ENCODE results near the gene EMSY. TPM values are rescaled to one million over a fixed set of nuclear protein-coding genes. Genes with fewer than 3 reads are reported as not detected.

The EMSY gene
- total RNA-seq, 1 donor from 2014 or later, result 20.2 TPM

- H3K4me1 Mint-ChIP-seq (ENCODE audit: unreplicated experiment), result peaks cover 2% of the 10 kb centered on the region
- no peak for DNase-seq (ENCODE audit: low spot score)
Observed at GRCh38 chr11:76491644-76492043, 46.8 kb downstream of the EMSY start.

GRCh38 chr11:76493040-76493439 lies 48.2 kb downstream of the EMSY start:
- Mint-ChIP-seq H3K9me3 (ENCODE audit: unreplicated experiment) (no peaks in the 10 kb centered on the region), H3K4me1 (ENCODE audit: unreplicated experiment) (peaks cover 2% of the 10 kb centered on the region), H3K4me3 (ENCODE audit: unreplicated experiment) (no peak overlapping the region), H3K27ac (ENCODE audit: unreplicated experiment) (no peak overlapping the region), H3K27me3 (ENCODE audit: unreplicated experiment) (no peaks in the 10 kb centered on the region), H3K36me3 (ENCODE audit: low read depth, unreplicated experiment) (peaks cover 22% of the 10 kb centered on the region)
- TF ChIP-seq, protein P1, sequence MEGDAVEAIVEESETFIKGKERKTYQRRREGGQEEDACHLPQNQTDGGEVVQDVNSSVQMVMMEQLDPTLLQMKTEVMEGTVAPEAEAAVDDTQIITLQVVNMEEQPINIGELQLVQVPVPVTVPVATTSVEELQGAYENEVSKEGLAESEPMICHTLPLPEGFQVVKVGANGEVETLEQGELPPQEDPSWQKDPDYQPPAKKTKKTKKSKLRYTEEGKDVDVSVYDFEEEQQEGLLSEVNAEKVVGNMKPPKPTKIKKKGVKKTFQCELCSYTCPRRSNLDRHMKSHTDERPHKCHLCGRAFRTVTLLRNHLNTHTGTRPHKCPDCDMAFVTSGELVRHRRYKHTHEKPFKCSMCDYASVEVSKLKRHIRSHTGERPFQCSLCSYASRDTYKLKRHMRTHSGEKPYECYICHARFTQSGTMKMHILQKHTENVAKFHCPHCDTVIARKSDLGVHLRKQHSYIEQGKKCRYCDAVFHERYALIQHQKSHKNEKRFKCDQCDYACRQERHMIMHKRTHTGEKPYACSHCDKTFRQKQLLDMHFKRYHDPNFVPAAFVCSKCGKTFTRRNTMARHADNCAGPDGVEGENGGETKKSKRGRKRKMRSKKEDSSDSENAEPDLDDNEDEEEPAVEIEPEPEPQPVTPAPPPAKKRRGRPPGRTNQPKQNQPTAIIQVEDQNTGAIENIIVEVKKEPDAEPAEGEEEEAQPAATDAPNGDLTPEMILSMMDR (IDR thresholded peaks at IDR 0.05; ENCODE audit: unreplicated experiment), result no peak
- no peak for DNase-seq (ENCODE audit: low spot score)

More at GRCh38 chr11:76491644-76492043, 46.8 kb downstream of the EMSY start:
- no peaks in the 10 kb centered on the region for H3K9me3 Mint-ChIP-seq (ENCODE audit: unreplicated experiment)
- no peak overlapping the region for H3K27ac Mint-ChIP-seq (ENCODE audit: unreplicated experiment)
- H3K27me3 Mint-ChIP-seq (ENCODE audit: unreplicated experiment), result no peaks in the 10 kb centered on the region
- no peak overlapping the region for H3K4me3 Mint-ChIP-seq (ENCODE audit: unreplicated experiment)
- peaks cover 22% of the 10 kb centered on the region for H3K36me3 Mint-ChIP-seq (ENCODE audit: low read depth, unreplicated experiment)
- TF ChIP-seq, protein P1 (IDR thresholded peaks at IDR 0.05; ENCODE audit: unreplicated experiment), result no peak

DNA sequence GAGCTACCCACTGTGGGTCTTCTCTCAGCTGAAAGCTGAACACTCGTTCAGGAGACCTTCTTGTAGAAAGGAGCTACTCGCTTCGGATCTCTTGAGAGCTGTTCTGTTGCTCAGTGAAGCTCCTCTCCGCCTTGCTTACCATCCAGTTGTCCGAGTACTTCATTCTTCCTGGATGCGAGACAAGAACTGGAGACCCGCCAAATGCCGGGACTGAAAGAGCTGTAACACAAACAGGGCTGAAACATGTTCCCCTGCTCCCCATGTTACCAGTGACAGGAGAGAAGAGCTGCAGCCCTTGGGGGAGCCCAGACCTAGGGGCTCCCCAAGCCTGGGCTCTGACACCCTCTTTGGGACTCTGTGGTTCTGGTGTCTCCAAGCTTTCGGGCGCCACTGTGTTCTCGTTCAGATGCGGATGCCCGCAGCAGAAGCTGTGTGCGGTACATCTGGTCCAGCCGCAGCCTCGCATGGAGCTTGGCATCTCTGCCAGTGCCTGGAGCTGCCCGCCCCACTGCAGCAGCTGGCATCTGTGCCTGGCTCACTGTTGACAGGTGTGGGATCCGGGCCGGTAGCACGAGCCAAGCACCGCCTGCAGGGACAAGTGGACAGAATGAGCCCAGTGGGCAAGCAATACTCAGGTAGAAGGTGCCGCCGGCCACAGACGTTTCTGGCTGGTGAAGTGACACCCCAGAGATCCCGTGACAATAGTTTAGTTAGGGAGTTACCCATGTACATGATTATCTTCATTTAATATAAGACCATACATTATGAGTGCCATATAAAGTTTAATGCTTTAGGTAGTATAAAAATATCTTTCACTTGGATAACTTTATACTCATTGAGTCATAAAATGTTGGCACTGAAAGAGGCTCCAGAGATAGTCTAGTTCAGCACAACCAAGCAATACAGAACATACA lies 49.1 kb downstream of the EMSY start:
- Mint-ChIP-seq H3K4me3 (ENCODE audit: unreplicated experiment) (no peak overlapping the region), H3K27ac (ENCODE audit: unreplicated experiment) (no peak overlapping the region), H3K36me3 (ENCODE audit: low read depth, unreplicated experiment) (peaks cover 22% of the 10 kb centered on the region), H3K4me1 (ENCODE audit: unreplicated experiment) (peaks cover 2% of the 10 kb centered on the region), H3K27me3 (ENCODE audit: unreplicated experiment) (no peaks in the 10 kb centered on the region), H3K9me3 (ENCODE audit: unreplicated experiment) (no peaks in the 10 kb centered on the region)
- TF ChIP-seq, protein P1 (IDR thresholded peaks at IDR 0.05; ENCODE audit: unreplicated experiment), result no peak
- no peak for DNase-seq (ENCODE audit: low spot score)

DNA sequence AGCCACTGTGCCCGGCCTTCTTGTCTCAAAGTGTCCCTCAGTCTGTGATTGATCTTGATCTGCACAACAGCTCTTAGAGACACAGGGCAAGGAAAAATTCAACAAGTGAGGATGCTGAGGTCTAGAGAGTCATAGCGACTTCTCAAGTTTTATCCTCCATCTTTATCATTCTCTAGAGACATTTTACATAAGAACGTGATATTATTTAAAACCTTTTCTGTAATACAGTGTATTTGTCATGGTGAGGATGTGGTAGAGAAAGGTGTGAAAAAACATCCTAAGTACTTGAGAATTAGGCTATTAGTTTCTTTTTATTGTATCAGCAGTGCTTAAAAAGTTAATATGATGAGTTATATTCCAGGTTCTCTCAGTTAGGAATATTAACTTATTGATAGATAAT lies 50.2 kb downstream of the EMSY start:
- peaks cover 2% of the 10 kb centered on the region for H3K4me1 Mint-ChIP-seq (ENCODE audit: unreplicated experiment)
- no peaks in the 10 kb centered on the region for H3K9me3 Mint-ChIP-seq (ENCODE audit: unreplicated experiment)
- H3K36me3 Mint-ChIP-seq (ENCODE audit: low read depth, unreplicated experiment), result peaks cover 22% of the 10 kb centered on the region
- H3K27me3 Mint-ChIP-seq (ENCODE audit: unreplicated experiment), result no peaks in the 10 kb centered on the region
- DNase-seq (ENCODE audit: low spot score), result no peak
- no peak overlapping the region for H3K27ac Mint-ChIP-seq (ENCODE audit: unreplicated experiment)
- TF ChIP-seq, protein P1 (IDR thresholded peaks at IDR 0.05; ENCODE audit: unreplicated experiment), result no peak
- no peak overlapping the region for H3K4me3 Mint-ChIP-seq (ENCODE audit: unreplicated experiment)

DNA sequence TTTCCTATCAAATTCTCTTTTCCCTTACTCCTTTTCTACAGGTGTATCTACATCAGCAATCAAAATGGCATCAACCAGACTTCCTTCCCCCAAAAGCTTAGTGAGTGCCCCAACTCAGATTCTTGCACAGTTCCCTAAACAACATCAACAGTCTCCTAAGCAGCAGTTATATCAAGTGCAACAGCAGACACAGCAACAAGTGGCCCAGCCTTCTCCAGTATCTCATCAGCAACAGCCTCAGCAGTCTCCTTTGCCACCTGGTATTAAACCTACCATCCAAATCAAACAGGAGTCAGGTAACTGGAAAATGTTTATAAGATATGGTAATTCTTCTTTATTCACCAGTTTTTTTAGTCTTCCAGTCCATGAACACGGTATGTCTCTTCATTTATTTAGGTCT lies 51.4 kb downstream of the EMSY start:
- DNase-seq (ENCODE audit: low spot score), result no peak
- H3K36me3 Mint-ChIP-seq (ENCODE audit: low read depth, unreplicated experiment), result peaks cover 33% of the 10 kb centered on the region
- H3K9me3 Mint-ChIP-seq (ENCODE audit: unreplicated experiment), result peaks cover under 1% of the 10 kb centered on the region
- TF ChIP-seq, protein P1 (IDR thresholded peaks at IDR 0.05; ENCODE audit: unreplicated experiment), result no peak
- H3K27ac Mint-ChIP-seq (ENCODE audit: unreplicated experiment), result no peak overlapping the region
- no peaks in the 10 kb centered on the region for H3K27me3 Mint-ChIP-seq (ENCODE audit: unreplicated experiment)
- H3K4me1 Mint-ChIP-seq (ENCODE audit: unreplicated experiment), result peaks cover 2% of the 10 kb centered on the region
- H3K4me3 Mint-ChIP-seq (ENCODE audit: unreplicated experiment), result no peak overlapping the region
